Smooth muscle cell (in vitro differentiated cells): Measurements from ENCODE around the gene GRID1. TPM values are rescaled to one million over a fixed set of nuclear protein-coding genes. Genes with fewer than 3 reads are reported as not detected.

ENCODE experiments used
- DNase-seq: peaks from one replicate; lab custom pipeline; 2025; ENCODE audit not compliant: unreplicated experiment; lab: John Stamatoyannopoulos, UW
- H2AFZ ChIP-seq: fragments of 200-600 bp; sonication (generic); 2 replicates; pipeline ENCODE4 v1.6.0; 2016; ENCODE audit warnings: antibody characterized with exemption, low read depth, mild to moderate bottlenecking
- H3F3A ChIP-seq: fragments of 200-600 bp; sonication (generic); 2 replicates; pipeline ENCODE4 v1.6.0; 2017; ENCODE audit warnings: antibody characterized with exemption, low read depth
- H3K27ac ChIP-seq: fragments of 200-600 bp; sonication (generic); 2 replicates; pipeline ENCODE4 v1.5.1; 2016; ENCODE audit warnings: low read depth, mild to moderate bottlenecking
- H3K27me3 ChIP-seq: fragments of 200-600 bp; sonication (generic); 2 replicates; pipeline ENCODE4 v1.6.1; 2016; ENCODE audit warnings: low read depth, mild to moderate bottlenecking
- H3K36me3 ChIP-seq: fragments of 200-600 bp; sonication (generic); 2 replicates; pipeline ENCODE4 v1.5.1; 2016; ENCODE audit warnings: low read depth
- H3K4me1 ChIP-seq: fragments of 200-600 bp; sonication (generic); 2 replicates; pipeline ENCODE4 v1.5.1; 2016; ENCODE audit warnings: low read depth
- H3K4me2 ChIP-seq: fragments of 200-600 bp; sonication (generic); 2 replicates; pipeline ENCODE4 v1.6.0; 2016; ENCODE audit warnings: mild to moderate bottlenecking
- H3K4me3 ChIP-seq: fragments of 200-600 bp; sonication (generic); 2 replicates; pipeline ENCODE4 v1.5.1; 2016; ENCODE audit warnings: mild to moderate bottlenecking
- H3K79me2 ChIP-seq: fragments of 200-600 bp; sonication (generic); 2 replicates; pipeline ENCODE4 v1.6.0; 2016; ENCODE audit warnings: low read depth, mild to moderate bottlenecking
- H3K9ac ChIP-seq: fragments of 200-600 bp; sonication (generic); 2 replicates; pipeline ENCODE4 v1.6.0; 2016; ENCODE audit warnings: low read depth
- H3K9me3 ChIP-seq: fragments of 200-600 bp; sonication (generic); replicated peaks from 2 replicates; pipeline ENCODE4 v1.5.1; 2016; ENCODE audit warnings: low read depth
- H4K20me1 ChIP-seq: fragments of 200-600 bp; sonication (generic); 2 replicates; pipeline ENCODE4 v1.6.0; 2016; ENCODE audit warnings: low read depth
- CTCF ChIP-seq: fragments of 200-600 bp; sonication (generic); IDR thresholded peaks from 2 replicates; pipeline ENCODE4 v1.5.1; 2017; ENCODE audit warnings: borderline replicate concordance, mild to moderate bottlenecking, antibody characterized with exemption; ENCODE audit not compliant: insufficient read depth, poor library complexity, severe bottlenecking
- WGBS: methylation state at CpG from one replicate; pipeline ENCODE4 v1.1.7; 2016; ENCODE audit warnings: low lambda C conversion rate; 5-methylcytosine and 5-hydroxymethylcytosine counted together
- polyA plus RNA-seq: library from polyadenylated mRNA; unstranded; fragments of >200 nt; fragmentation: Nextera tagmentation; extraction: Ambion mirVana; gene quantifications from 2 replicates; pipeline ENCODE4 v1.2.1, GENCODE V29; 2016
- total RNA-seq: library from RNA; depleted of rRNA; stranded (reverse); fragments of >200 nt; gene quantifications from 2 replicates; pipeline ENCODE4 v1.2.3, GENCODE V29; 2014

The GRID1 gene
- total and polyA plus RNA-seq, 2 experiments from 2014 or later, result 4.4 to 7.4 TPM

- WGBS, result 87% methylated on average over 1 of the region's 1 CpG
- peaks cover 9% of the 10 kb centered on the region for H3K4me1 ChIP-seq
- no peaks in the 10 kb centered on the region for H3K27me3 ChIP-seq
- no peak overlapping the region for H3K4me2 ChIP-seq
- H3K4me3 ChIP-seq, result no peak overlapping the region
- DNase-seq, result no peak
- no peaks in the 10 kb centered on the region for H4K20me1 ChIP-seq
- no peaks in the 10 kb centered on the region for H3F3A ChIP-seq
- H2AFZ ChIP-seq, result no peak overlapping the region
- no peaks in the 10 kb centered on the region for H3K79me2 ChIP-seq
- H3K9ac ChIP-seq, result no peak overlapping the region
- no peak overlapping the region for H3K27ac ChIP-seq
- no peaks in the 10 kb centered on the region for H3K36me3 ChIP-seq
- TF ChIP-seq CTCF, result no peak
- no peaks in the 10 kb centered on the region for H3K9me3 ChIP-seq
Measured at GRCh38 chr10:86063341-86063740, 303.3 kb downstream of the GRID1 start.

GRCh38 chr10:86062647-86063145, 303.9 kb downstream of the GRID1 start:
- Histone ChIP-seq H3K36me3 (no peaks in the 10 kb centered on the region), H3K27me3 (no peaks in the 10 kb centered on the region), H3K4me3 (no peak overlapping the region), H3K9me3 (no peaks in the 10 kb centered on the region), H3K79me2 (no peaks in the 10 kb centered on the region), H3K4me1 (peaks cover 9% of the 10 kb centered on the region), H4K20me1 (no peaks in the 10 kb centered on the region), H3K27ac (no peak overlapping the region), H3F3A (no peaks in the 10 kb centered on the region), H3K9ac (no peak overlapping the region), H3K4me2 (no peak overlapping the region), H2AFZ (no peak overlapping the region)
- DNase-seq, result no peak
- TF ChIP-seq CTCF, result no peak
- 97% methylated on average over 6 of the region's 6 CpGs for WGBS

- Histone ChIP-seq H3K36me3 (no peaks in the 10 kb centered on the region), H3K27ac (no peak overlapping the region), H3K79me2 (no peaks in the 10 kb centered on the region), H3K4me3 (no peak overlapping the region), H3K9ac (no peak overlapping the region), H3K9me3 (no peaks in the 10 kb centered on the region), H3K4me1 (peaks cover 9% of the 10 kb centered on the region), H3K4me2 (no peak overlapping the region), H4K20me1 (no peaks in the 10 kb centered on the region), H2AFZ (no peak overlapping the region), H3K27me3 (no peaks in the 10 kb centered on the region), H3F3A (no peaks in the 10 kb centered on the region)
- 93% methylated on average over 8 of the region's 8 CpGs for WGBS
- TF ChIP-seq CTCF, result no peak
- no peak for DNase-seq
Measured at GRCh38 chr10:86062198-86062550, 304.4 kb downstream of the GRID1 start.
